Measurements from ENCODE around the gene LCN10. TPM values are rescaled to one million over a fixed set of nuclear protein-coding genes. Genes with fewer than 3 reads are reported as not detected.

Gene LCN10
- total and polyA plus RNA-seq, 2 of the 13 experiments (the other 11 are each of a cell fraction or from before 2014, with no cell fraction given) = 0.53 to 0.61 TPM

- TF ChIP-seq, protein P1, sequence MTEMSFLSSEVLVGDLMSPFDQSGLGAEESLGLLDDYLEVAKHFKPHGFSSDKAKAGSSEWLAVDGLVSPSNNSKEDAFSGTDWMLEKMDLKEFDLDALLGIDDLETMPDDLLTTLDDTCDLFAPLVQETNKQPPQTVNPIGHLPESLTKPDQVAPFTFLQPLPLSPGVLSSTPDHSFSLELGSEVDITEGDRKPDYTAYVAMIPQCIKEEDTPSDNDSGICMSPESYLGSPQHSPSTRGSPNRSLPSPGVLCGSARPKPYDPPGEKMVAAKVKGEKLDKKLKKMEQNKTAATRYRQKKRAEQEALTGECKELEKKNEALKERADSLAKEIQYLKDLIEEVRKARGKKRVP (CRISPR knock-in tag; IDR thresholded peaks at IDR 0.05) = no peak
- TF ChIP-seq TAF1 (CRISPR knock-in tag; IDR thresholded peaks at IDR 0.05) (no peak), TERF1 (CRISPR knock-in tag; IDR thresholded peaks at IDR 0.05) (no peak), PRDM15 (CRISPR knock-in tag; IDR thresholded peaks at IDR 0.05) (no peak), ONECUT2 (CRISPR knock-in tag; IDR thresholded peaks at IDR 0.05) (no peak), ATF5 (CRISPR knock-in tag; IDR thresholded peaks at IDR 0.05; ENCODE audit: low read depth) (no peak), ZNF207 (IDR thresholded peaks at IDR 0.05; ENCODE audit: borderline replicate concordance) (no peak), TSC22D2 (CRISPR knock-in tag; IDR thresholded peaks at IDR 0.05; ENCODE audit: borderline replicate concordance) (no peak), NFE2L1 (CRISPR knock-in tag; IDR thresholded peaks at IDR 0.05; ENCODE audit: borderline replicate concordance) (no peak), MXD4 (CRISPR knock-in tag; IDR thresholded peaks at IDR 0.05) (0 out of 2 replicates have a peak, but pooled peaks have one; percentile 3), ZNF841 (CRISPR knock-in tag; IDR thresholded peaks at IDR 0.05; ENCODE audit: borderline replicate concordance) (no peak), KDM5B (CRISPR knock-in tag; IDR thresholded peaks at IDR 0.05; ENCODE audit: borderline replicate concordance) (no peak), CENPT (CRISPR knock-in tag; IDR thresholded peaks at IDR 0.05; ENCODE audit: low read depth) (no peak), ZMYM2 (CRISPR knock-in tag; IDR thresholded peaks at IDR 0.05) (no peak)
- TF ChIP-seq, protein P2, sequence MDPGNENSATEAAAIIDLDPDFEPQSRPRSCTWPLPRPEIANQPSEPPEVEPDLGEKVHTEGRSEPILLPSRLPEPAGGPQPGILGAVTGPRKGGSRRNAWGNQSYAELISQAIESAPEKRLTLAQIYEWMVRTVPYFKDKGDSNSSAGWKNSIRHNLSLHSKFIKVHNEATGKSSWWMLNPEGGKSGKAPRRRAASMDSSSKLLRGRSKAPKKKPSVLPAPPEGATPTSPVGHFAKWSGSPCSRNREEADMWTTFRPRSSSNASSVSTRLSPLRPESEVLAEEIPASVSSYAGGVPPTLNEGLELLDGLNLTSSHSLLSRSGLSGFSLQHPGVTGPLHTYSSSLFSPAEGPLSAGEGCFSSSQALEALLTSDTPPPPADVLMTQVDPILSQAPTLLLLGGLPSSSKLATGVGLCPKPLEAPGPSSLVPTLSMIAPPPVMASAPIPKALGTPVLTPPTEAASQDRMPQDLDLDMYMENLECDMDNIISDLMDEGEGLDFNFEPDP (CRISPR knock-in tag; conservative IDR thresholded peaks at IDR 0.05) = no peak
- TF ChIP-seq, protein P3, sequence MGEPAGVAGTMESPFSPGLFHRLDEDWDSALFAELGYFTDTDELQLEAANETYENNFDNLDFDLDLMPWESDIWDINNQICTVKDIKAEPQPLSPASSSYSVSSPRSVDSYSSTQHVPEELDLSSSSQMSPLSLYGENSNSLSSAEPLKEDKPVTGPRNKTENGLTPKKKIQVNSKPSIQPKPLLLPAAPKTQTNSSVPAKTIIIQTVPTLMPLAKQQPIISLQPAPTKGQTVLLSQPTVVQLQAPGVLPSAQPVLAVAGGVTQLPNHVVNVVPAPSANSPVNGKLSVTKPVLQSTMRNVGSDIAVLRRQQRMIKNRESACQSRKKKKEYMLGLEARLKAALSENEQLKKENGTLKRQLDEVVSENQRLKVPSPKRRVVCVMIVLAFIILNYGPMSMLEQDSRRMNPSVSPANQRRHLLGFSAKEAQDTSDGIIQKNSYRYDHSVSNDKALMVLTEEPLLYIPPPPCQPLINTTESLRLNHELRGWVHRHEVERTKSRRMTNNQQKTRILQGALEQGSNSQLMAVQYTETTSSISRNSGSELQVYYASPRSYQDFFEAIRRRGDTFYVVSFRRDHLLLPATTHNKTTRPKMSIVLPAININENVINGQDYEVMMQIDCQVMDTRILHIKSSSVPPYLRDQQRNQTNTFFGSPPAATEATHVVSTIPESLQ (CRISPR knock-in tag; conservative IDR thresholded peaks at IDR 0.05) = no peak
These were observed 48.4 kb downstream of the LCN10 start (continued) for GRCh38 chr9:136694163-136694871.
